Activated T-cell treated with anti-CD3 and anti-CD28 coated beads for 1 hour (primary cell): ENCODE measurements around the gene CROCC.
A peak's percentile ranks its signal among the peaks of the same experiment; 100 is the strongest.
"Not testable (repeated sequence)": the region's sequence is repeated elsewhere in the genome, so short reads cannot be mapped to it uniquely, and the experiment has no call there.

ENCODE experiments used
- DNase-seq: peaks from one replicate; pipeline ENCODE4 v3.0.0-alpha.2; 2020; ENCODE audit warnings: low read depth

Gene CROCC

GRCh38 chr1:16939386-16940180 is 17.9 kb downstream of the CROCC start:
- not testable (repeated sequence) for DNase-seq

GRCh38 chr1:16944038-16944437 is 22.3 kb downstream of the CROCC start:
- no peak for DNase-seq

- DNase-seq, result not testable (repeated sequence)
Measured at GRCh38 chr1:16945512-16945911, 23.8 kb downstream of the CROCC start.

- DNase-seq, result not testable (repeated sequence)
Measured at GRCh38 chr1:16946185-16946584, 24.5 kb downstream of the CROCC start.

GRCh38 chr1:16946646-16947045 is 24.9 kb downstream of the CROCC start:
- no peak for DNase-seq

- not testable (repeated sequence) for DNase-seq
Measured at GRCh38 chr1:16948282-16948891, 26.7 kb downstream of the CROCC start.

GRCh38 chr1:16949026-16949425 is 27.3 kb downstream of the CROCC start:
- not testable (repeated sequence) for DNase-seq

- DNase-seq, result not testable (repeated sequence)
Measured at GRCh38 chr1:16952376-16952775, 30.6 kb downstream of the CROCC start.

GRCh38 chr1:16954579-16954978 is 32.8 kb downstream of the CROCC start:
- no peak for DNase-seq

- no peak for DNase-seq
Measured at GRCh38 chr1:16955186-16955585, 33.5 kb downstream of the CROCC start.

GRCh38 chr1:16956775-16957174 is 35.0 kb downstream of the CROCC start:
- DNase-seq, result no peak

GRCh38 chr1:16957731-16958130 is 36.0 kb downstream of the CROCC start:
- no peak for DNase-seq

- DNase-seq, result no peak
Measured at GRCh38 chr1:16958475-16958874, 36.7 kb downstream of the CROCC start.

GRCh38 chr1:16960560-16961296 is 39.0 kb downstream of the CROCC start:
- peak; percentile 65 for DNase-seq

GRCh38 chr1:16961297-16962133 is 39.8 kb downstream of the CROCC start:
- no peak for DNase-seq

- DNase-seq, result not testable (repeated sequence)
Measured at GRCh38 chr1:16964169-16964568, 42.4 kb downstream of the CROCC start.

GRCh38 chr1:16965486-16966067 is 43.8 kb downstream of the CROCC start:
- DNase-seq, result no peak

GRCh38 chr1:16966282-16966681 is 44.6 kb downstream of the CROCC start:
- no peak for DNase-seq

- no peak for DNase-seq
Measured at GRCh38 chr1:16967095-16967575, 45.4 kb downstream of the CROCC start.

GRCh38 chr1:16967962-16968361 is 46.2 kb downstream of the CROCC start:
- DNase-seq, result no peak

GRCh38 chr1:16968372-16968771 is 46.6 kb downstream of the CROCC start:
- no peak for DNase-seq
